BLaER1 treated with 17β-estradiol and CSF1 and Interleukin-3, amounts not matched to agents 10 nM and 100 nM (cell line): ENCODE measurements around the gene HOXB7.
A peak's percentile ranks its signal among the peaks of the same experiment; 100 is the strongest.

Experiments
- H3K27ac ChIP-seq, 11 experiments: shearing (Covaris generic); formaldehyde crosslinking; 2 replicates each; pipeline ENCODE4 v1.8.1; 2022
- H3K27me3 ChIP-seq, 11 experiments: shearing (Covaris generic); formaldehyde crosslinking; 2 replicates each; pipeline ENCODE4 v1.8.1; 2022
- H3K36me3 ChIP-seq, 11 experiments: shearing (Covaris generic); formaldehyde crosslinking; 2 replicates each; pipeline ENCODE4 v1.8.1; 2022
- H3K4me1 ChIP-seq, 10 experiments: shearing (Covaris generic); formaldehyde crosslinking; 2 replicates each; pipeline ENCODE4 v1.8.1; 2022
- H3K4me2 ChIP-seq, 11 experiments: shearing (Covaris generic); formaldehyde crosslinking; 2 replicates each; pipeline ENCODE4 v1.8.1; 2022
- H3K4me3 ChIP-seq, 10 experiments: shearing (Covaris generic); formaldehyde crosslinking; 2 replicates each; pipeline ENCODE4 v1.8.1; 2022
- H3K9ac ChIP-seq, 11 experiments: shearing (Covaris generic); formaldehyde crosslinking; 2 replicates each; pipeline ENCODE4 v1.8.1; 2022
- H3K9me3 ChIP-seq, 11 experiments: shearing (Covaris generic); formaldehyde crosslinking; replicated peaks in 1 of 11; 2 replicates each; pipeline ENCODE4 v1.8.1; 2022
- H4K20me1 ChIP-seq, 11 experiments: shearing (Covaris generic); formaldehyde crosslinking; 2 replicates each; pipeline ENCODE4 v1.8.1; 2022
- Cebpa-rat ChIP-seq, 11 experiments: shearing (Covaris generic); IDR thresholded peaks; 2 replicates each; pipeline ENCODE4 v1.8.1; 2022

HOXB7 gene

DNA sequence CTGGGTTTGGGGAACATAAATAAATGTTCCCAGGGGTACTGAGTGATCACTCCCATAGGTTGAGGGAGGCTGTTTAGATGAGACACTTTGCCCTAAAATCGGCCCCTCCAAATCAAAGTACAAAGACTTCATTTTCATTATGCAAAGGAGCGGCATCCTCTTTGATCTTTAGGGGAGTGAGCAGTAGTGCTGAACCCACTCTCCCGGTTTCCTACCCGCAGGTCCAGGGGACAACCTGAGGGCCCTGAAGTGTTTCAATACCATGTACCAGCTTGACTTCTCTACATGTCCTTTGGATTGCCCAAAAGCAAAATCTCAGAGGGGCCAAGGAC is 9.6 kb downstream of the HOXB7 start:
- Histone ChIP-seq H3K36me3 (no peaks in the 10 kb centered on the region), H3K9ac (no peak overlapping the region), H3K9me3 (peaks cover 0 to 14% (median 9%) of the 10 kb centered on the region in 11 experiments; a peak in 13 of 22 replicates), H4K20me1 (peaks cover 0 to 97% (median 88%) of the 10 kb centered on the region in 11 experiments; a peak in 17 of 22 replicates), H3K27me3 (peaks cover 100% of the 10 kb centered on the region in 11 experiments), H3K27ac (no peak overlapping the region), H3K4me1 (no peaks in the 10 kb centered on the region), H3K4me3 (no peak overlapping the region), H3K4me2 (no peak overlapping the region)
- no peak for TF ChIP-seq Cebpa-rat (IDR thresholded peaks at IDR 0.05)

DNA sequence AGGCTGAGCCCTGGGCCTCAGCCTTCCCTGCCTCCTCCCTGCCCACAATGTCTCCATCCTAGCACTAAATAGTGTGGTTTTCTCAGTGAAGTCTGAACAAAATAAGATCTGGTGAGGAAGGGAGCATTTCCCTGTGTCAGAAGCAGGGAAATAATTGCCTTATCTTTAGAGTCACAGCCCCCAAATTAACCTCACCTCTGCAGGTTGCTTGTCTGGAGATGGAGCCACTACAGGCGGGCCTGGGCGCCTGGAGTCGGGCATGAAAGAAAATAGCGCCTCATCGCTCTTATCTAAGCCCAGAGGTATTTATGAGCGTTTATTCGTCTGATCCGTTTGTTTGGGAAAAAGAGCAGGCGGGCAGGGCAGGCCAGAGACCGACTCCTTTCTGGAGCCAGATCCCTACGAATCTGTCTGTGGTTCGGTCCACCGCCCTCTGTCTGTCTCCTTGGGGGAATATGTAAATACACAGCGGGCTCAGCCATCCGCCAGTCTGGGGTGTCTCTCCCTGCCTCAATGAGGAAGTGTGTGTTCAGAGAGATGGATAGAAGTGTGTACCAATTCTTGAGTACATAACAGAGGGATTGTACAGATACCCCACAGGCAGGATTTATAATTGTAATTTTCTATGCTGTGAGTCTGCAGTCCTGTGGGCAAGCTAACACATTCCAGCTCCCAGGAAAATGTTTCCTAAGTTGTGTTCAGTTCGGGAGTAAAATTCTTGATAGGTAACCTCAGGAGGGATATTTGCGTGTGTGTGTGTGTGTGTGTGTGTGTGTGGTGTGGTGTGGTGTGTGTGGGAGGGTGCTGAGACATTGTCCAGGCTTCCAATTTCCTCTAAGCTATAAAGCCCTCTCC is 10.3 kb downstream of the HOXB7 start:
- H3K4me3 ChIP-seq = no peak overlapping the region
- H3K9ac ChIP-seq = no peak overlapping the region

DNA sequence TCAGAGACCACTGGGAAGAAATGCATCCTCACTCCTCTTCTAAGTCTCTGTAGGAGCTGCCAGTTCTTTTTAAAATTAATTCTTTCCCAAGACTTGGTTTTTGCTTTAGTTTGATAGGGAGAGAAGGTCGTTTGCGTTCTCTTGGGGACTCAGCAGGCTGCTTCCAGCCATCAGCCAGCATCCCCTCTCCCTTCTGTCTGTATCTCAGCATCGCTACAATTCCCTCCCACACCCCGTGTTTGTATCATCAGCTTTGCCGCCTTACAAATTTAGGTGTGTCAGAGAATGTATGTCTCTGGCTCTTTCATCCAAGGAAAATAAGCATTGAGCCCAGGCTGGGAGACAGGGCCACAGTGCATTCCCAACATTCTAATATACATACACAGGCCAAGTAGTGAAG is 11.5 kb downstream of the HOXB7 start:
- H4K20me1 ChIP-seq = peaks cover 0 to 97% (median 88%) of the 10 kb centered on the region in 11 experiments; a peak in 17 of 22 replicates
- H3K4me2 ChIP-seq = no peak overlapping the region
- peaks cover 100% of the 10 kb centered on the region in 11 experiments for H3K27me3 ChIP-seq
- H3K36me3 ChIP-seq = no peaks in the 10 kb centered on the region
- no peak overlapping the region for H3K4me3 ChIP-seq
- H3K9ac ChIP-seq = no peak overlapping the region
- peaks cover 0 to 14% (median 9%) of the 10 kb centered on the region in 11 experiments; a peak in 13 of 22 replicates for H3K9me3 ChIP-seq
- TF ChIP-seq Cebpa-rat (IDR thresholded peaks at IDR 0.05) = no peak
- no peak overlapping the region for H3K27ac ChIP-seq
- no peaks in the 10 kb centered on the region for H3K4me1 ChIP-seq

More for the DNA sequence above, 10.3 kb downstream of the HOXB7 start:
- no peak for TF ChIP-seq Cebpa-rat (IDR thresholded peaks at IDR 0.05)
- Histone ChIP-seq H3K4me1 (no peaks in the 10 kb centered on the region), H3K27me3 (peaks cover 100% of the 10 kb centered on the region in 11 experiments), H4K20me1 (peaks cover 0 to 97% (median 88%) of the 10 kb centered on the region in 11 experiments; a peak in 17 of 22 replicates), H3K9me3 (peaks cover 0 to 14% (median 9%) of the 10 kb centered on the region in 11 experiments; a peak in 13 of 22 replicates), H3K27ac (no peak overlapping the region), H3K36me3 (no peaks in the 10 kb centered on the region), H3K4me2 (no peak overlapping the region)

DNA sequence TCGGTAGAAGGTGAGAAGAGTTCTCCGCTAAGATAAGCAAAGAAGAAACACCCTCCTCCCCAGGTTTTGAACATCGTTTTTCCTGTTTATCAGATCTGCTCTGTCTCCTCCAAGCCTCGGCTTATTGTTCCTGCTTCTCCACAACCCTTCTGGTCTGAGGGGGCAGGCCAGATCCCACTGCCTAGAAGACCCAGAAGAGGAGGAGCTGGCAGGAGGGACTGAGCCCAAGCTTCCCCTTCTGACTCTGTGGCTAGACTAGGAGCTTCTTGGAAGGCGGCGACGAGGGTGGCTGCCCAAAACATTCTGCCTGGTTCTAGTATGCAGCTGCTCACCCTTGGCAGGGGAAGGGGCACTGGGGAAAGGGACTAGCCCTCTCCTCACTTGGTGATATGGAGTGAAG is 12.1 kb downstream of the HOXB7 start:
- Histone ChIP-seq H4K20me1 (peaks cover 0 to 95% (median 87%) of the 10 kb centered on the region in 11 experiments; a peak in 17 of 22 replicates), H3K9me3 (peaks cover 0 to 14% (median 9%) of the 10 kb centered on the region in 11 experiments; a peak in 13 of 22 replicates), H3K4me3 (no peak overlapping the region), H3K27ac (no peak overlapping the region), H3K36me3 (no peaks in the 10 kb centered on the region), H3K9ac (no peak overlapping the region), H3K4me1 (no peaks in the 10 kb centered on the region), H3K4me2 (no peak overlapping the region), H3K27me3 (peaks cover 99 to 100% (median 100%) of the 10 kb centered on the region in 11 experiments)
- no peak for TF ChIP-seq Cebpa-rat (IDR thresholded peaks at IDR 0.05)

DNA sequence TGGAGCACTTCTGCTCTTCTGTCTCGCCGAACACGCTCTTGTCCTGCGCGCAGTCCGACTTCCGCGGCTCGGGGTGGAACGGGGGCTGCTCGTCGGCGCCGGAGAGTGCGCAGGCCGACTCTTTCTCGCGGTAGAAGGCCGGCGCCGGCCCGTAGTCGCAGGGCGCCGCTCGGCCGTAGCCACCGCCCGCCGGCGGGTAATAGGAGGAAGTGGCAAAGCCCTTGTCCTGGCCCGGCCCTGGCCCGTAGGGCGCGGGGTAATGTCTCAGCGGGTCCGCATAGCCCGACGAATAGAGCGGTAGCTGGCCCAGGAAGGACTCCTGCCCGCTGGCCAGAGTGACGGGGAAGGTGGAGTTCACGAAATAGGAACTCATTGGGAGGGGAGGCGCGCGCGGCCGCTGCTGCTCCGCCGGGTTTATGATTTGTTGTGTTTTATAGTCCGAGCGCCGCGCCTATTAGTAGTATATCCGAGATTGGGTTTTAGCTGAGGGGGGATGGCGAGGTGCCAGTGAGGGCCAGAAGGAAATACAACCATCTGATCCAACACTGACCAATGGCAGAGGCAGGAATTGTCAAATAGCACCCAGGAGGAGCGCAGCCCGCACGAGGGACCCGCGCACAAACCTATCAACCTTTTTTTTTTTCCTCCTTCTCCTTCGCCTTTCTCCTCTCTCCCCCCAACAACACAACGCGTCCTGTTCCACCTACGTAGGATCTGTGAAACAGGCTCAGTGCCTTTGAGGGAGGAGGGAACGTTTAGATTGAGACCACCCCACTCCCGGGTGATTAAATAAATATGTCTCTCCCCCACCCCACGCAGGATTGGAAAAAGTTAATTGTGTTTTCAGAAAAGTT is 12.8 kb downstream of the HOXB7 start:
- Histone ChIP-seq H3K36me3 (no peaks in the 10 kb centered on the region), H3K4me2 (no peak overlapping the region), H4K20me1 (peaks cover 0 to 94% (median 86%) of the 10 kb centered on the region in 11 experiments; a peak in 18 of 22 replicates), H3K27me3 (peaks cover 98 to 100% (median 100%) of the 10 kb centered on the region in 11 experiments), H3K9ac (no peak overlapping the region), H3K4me1 (peaks cover 0 to 6% (median 4%) of the 10 kb centered on the region in 10 experiments; a peak in 6 of 20 replicates), H3K27ac (no peak overlapping the region), H3K4me3 (peak overlapping the region in 2 of 10 experiments; percentile 0 to 19; a peak in 1 of 20 replicates), H3K9me3 (peaks cover 0 to 14% (median 9%) of the 10 kb centered on the region in 11 experiments; a peak in 13 of 22 replicates)
- no peak for TF ChIP-seq Cebpa-rat (IDR thresholded peaks at IDR 0.05)

DNA sequence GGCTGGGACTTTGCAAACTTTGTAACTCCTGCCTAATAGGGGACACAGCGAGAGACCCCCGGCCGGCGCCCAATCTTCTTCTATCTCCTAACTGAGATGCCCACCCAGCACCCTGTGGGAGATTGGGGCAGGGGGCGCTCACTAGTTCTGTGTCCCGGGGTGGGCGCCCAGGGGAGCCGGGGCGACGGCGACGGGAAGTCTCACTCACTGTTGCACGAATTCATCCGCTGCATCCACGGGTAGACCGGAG is 13.4 kb downstream of the HOXB7 start:
- H3K9ac ChIP-seq = no peak overlapping the region
- peaks cover 0 to 14% (median 9%) of the 10 kb centered on the region in 11 experiments; a peak in 13 of 22 replicates for H3K9me3 ChIP-seq
- H4K20me1 ChIP-seq = peaks cover 0 to 95% (median 86%) of the 10 kb centered on the region in 11 experiments; a peak in 18 of 22 replicates
- H3K27ac ChIP-seq = no peak overlapping the region
- no peaks in the 10 kb centered on the region for H3K36me3 ChIP-seq
- TF ChIP-seq Cebpa-rat (IDR thresholded peaks at IDR 0.05) = no peak
- peaks cover 0 to 6% (median 4%) of the 10 kb centered on the region in 10 experiments; a peak in 6 of 20 replicates for H3K4me1 ChIP-seq
- H3K4me3 ChIP-seq = 0 out of 20 replicates have a peak overlapping the region, but pooled peaks of 1 of the 10 experiments have one; percentile 0
- H3K27me3 ChIP-seq = peaks cover 98 to 100% (median 100%) of the 10 kb centered on the region in 11 experiments
- no peak overlapping the region for H3K4me2 ChIP-seq

DNA sequence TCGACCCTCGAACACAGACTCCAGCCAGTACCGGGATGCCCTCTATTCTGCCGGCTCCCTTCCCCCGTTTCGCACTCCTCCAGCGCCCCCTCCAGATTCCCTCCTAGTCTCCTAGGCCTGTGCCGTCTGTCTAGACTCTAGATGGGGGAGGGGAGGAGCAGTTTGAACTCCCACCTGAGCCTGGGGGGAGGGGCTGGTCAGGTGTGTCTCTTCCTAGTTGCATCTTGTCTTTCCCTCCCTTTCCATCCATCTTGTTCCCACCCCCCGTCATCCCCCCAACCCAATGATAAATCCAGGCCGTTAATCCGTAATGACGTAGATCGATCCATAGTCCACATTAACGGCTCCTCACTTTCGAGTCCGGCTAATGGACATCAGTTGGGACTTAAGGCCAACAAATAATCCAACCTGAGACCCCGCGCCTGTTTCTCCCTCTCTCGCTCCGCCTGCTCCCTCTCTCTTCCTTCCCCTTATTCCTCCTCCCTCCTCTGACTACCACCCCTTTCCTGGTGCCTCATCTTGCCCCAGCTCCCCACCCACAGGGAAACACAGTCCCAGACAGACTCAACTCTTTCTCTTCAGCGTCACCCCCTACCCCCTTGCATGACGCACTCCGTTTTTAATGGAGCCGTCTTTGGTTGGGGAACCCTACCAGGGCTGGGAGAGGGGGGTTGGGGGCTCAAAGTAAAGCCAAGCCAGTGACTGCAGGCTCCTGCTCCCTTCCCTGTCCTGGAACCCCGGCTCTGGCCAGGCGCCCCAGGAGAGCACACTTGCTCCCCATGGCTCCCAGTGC is 13.9 kb downstream of the HOXB7 start:
- no peak overlapping the region for H3K4me3 ChIP-seq
- H3K4me1 ChIP-seq = peaks cover 0 to 6% (median 4%) of the 10 kb centered on the region in 10 experiments; a peak in 6 of 20 replicates
- H3K27ac ChIP-seq = no peak overlapping the region
- peaks cover 0 to 14% (median 9%) of the 10 kb centered on the region in 11 experiments; a peak in 13 of 22 replicates for H3K9me3 ChIP-seq
- H4K20me1 ChIP-seq = peaks cover 0 to 95% (median 86%) of the 10 kb centered on the region in 11 experiments; a peak in 18 of 22 replicates
- H3K27me3 ChIP-seq = peaks cover 98 to 100% (median 100%) of the 10 kb centered on the region in 11 experiments
- no peaks in the 10 kb centered on the region for H3K36me3 ChIP-seq
- no peak overlapping the region for H3K9ac ChIP-seq
- TF ChIP-seq Cebpa-rat (IDR thresholded peaks at IDR 0.05) = no peak
- no peak overlapping the region for H3K4me2 ChIP-seq

DNA sequence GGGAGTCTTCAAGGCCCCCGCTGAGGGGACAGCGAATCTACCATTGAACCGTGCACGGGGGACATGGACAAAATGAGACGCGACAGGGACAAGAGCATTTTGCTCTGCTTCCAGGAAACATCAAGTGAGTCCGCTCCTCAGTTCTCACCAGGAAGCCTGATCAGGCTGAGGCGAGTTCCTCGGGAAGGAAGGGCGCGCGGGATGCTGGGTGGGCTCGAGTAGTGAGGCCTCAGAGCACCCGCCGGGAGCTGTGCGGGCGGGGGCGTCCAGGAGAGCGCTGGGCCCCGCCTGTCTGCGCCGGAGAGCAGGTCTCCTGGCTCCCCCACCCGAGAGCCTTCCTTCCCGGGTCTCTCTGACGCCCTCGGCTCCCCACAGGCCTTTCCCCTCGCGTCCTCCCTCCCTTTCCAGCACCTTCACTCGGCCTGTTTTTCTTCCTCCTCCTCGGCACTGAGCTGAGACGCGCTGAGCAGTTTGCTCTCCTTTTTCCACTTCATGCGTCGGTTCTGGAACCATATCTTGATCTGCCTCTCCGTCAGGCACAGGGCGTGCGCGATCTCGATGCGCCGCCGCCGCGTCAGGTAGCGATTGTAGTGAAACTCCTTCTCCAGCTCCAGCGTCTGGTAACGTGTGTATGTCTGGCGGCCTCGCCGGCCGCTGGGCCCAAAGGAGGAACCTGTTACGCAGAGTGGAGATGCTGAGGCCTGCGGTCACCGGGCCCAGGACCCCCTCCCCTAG is 14.7 kb downstream of the HOXB7 start:
- H3K36me3 ChIP-seq = no peaks in the 10 kb centered on the region
- TF ChIP-seq Cebpa-rat (IDR thresholded peaks at IDR 0.05) = no peak
- H3K27me3 ChIP-seq = peaks cover 98 to 100% (median 100%) of the 10 kb centered on the region in 11 experiments
- H3K4me2 ChIP-seq = no peak overlapping the region
- no peak overlapping the region for H3K9ac ChIP-seq
- H3K4me3 ChIP-seq = no peak overlapping the region
- peaks cover 0 to 6% (median 4%) of the 10 kb centered on the region in 10 experiments; a peak in 6 of 20 replicates for H3K4me1 ChIP-seq
- H4K20me1 ChIP-seq = peaks cover 0 to 95% (median 86%) of the 10 kb centered on the region in 11 experiments; a peak in 18 of 22 replicates
- H3K27ac ChIP-seq = no peak overlapping the region
- peaks cover 0 to 14% (median 9%) of the 10 kb centered on the region in 11 experiments; a peak in 13 of 22 replicates for H3K9me3 ChIP-seq
